22Rv1 (cell line): ENCODE measurements around the gene SENP7.
A peak's percentile ranks its signal among the peaks of the same experiment; 100 is the strongest.
"Not testable (repeated sequence)": the region's sequence is repeated elsewhere in the genome, so short reads cannot be mapped to it uniquely, and the experiment has no call there.

Experiments
- H3K27ac ChIP-seq: fragments of 450-650 bp; 2 replicates; pipeline ENCODE4 v1.5.1; 2017
- ZFX ChIP-seq: fragments of 450-650 bp; IDR thresholded peaks from 2 replicates; pipeline ENCODE4 v1.6.1; 2017; ENCODE audit warnings: antibody characterized with exemption, borderline replicate concordance
- TF ChIP-seq, protein P1 (sequence below): fragments of 450-650 bp; IDR thresholded peaks from 2 replicates; pipeline ENCODE4 v1.5.1; 2017; ENCODE audit warnings: mild to moderate bottlenecking

SENP7 gene

DNA sequence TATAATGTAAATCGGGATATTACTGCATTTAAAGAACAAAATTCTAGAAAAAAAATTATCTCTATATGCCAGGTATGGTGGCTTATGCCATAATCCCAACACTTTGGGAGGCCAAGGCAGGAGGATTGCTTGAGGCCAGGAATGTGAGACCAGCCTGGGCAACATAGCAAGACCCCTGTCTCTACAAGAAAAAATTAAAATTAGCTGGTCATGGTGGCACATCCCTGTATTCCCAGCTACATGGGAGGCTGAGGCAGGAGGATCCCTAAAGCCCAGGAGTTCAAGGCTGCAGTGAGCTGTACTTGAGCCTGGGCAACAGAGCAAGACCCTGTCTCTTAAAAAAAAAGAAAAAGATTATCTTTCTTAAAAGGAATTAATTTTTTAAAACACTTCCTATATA is 12.8 kb downstream of the SENP7 start:
- no peak overlapping the region for H3K27ac ChIP-seq
- TF ChIP-seq, protein P1, sequence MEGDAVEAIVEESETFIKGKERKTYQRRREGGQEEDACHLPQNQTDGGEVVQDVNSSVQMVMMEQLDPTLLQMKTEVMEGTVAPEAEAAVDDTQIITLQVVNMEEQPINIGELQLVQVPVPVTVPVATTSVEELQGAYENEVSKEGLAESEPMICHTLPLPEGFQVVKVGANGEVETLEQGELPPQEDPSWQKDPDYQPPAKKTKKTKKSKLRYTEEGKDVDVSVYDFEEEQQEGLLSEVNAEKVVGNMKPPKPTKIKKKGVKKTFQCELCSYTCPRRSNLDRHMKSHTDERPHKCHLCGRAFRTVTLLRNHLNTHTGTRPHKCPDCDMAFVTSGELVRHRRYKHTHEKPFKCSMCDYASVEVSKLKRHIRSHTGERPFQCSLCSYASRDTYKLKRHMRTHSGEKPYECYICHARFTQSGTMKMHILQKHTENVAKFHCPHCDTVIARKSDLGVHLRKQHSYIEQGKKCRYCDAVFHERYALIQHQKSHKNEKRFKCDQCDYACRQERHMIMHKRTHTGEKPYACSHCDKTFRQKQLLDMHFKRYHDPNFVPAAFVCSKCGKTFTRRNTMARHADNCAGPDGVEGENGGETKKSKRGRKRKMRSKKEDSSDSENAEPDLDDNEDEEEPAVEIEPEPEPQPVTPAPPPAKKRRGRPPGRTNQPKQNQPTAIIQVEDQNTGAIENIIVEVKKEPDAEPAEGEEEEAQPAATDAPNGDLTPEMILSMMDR: no peak
- no peak for TF ChIP-seq ZFX

DNA sequence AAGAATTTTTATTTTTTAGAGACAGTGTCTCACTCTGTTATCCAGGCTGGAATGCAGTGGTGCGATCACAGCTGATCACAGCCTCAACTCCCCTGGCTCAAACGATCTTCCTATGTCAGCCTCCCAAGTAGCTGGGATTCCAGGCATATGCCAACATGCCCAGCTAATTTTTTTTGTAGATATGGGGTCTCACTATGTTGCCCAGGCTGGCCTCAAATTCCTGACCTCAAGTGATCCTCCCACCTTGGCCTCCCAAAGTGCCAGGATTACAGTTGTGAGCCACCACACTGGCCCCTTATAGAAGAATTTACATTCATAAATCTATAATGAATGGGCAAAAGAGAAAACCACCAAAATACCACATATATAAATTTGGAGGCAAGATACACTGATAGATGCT is 15.2 kb downstream of the SENP7 start:
- TF ChIP-seq, protein P1: no peak
- no peak for TF ChIP-seq ZFX
- no peak overlapping the region for H3K27ac ChIP-seq

DNA sequence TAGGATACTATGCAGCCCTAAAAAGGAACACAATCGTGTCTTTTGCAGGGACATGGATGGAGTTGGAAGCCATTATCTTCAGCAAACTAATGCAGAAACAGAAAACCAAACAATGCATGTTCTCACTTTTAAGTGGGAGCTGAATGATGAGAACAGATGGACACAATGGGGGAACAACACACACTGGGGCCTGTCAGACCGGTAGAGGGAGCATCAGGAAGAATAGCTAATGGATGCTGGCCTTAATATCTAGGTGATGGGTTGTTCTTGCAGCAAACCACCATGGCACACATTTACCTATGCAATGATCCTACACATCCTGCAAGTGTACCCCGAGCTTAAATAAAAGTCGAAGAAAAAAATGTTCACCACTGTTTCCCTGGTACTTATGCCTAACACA is 17.5 kb downstream of the SENP7 start:
- no peak overlapping the region for H3K27ac ChIP-seq
- TF ChIP-seq, protein P1: no peak
- TF ChIP-seq ZFX: no peak

DNA sequence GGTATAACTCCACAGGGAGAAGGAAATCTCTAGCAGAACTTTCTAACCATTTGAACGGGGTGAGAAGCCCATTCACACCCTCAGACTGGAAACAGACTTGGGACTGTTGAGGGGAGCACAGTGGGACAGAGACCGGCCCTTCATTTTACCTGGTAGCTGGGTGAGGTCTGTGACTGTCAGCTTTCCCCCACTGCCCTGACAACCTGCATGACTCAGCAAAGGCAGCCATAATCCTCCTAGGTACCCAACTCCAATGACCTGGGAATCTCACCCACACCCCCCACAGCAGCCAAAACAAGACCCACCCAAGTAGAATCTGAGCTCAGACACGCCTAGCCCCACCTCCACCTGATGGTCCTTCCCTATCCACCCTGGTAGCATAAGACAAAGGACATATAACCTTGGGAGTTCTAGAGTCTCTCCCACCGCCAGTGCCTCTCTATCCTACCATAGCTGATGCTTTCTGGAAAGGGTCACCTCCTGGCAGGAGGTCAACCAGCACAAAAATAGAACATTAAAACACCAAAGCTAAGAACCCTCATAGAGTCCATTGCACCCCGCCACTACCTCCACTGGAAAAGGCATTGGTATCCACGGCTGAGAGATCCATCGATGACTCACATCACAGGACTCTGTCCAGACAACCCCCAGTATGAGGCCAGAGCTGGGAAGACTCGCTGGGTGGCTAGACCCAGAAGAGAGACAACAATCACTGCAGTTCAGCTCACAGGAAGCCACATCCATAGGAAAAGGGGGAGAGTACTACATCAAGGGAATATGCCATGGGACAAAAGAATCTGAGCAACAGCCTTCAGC is 28.0 kb downstream of the SENP7 start:
- no peak overlapping the region for H3K27ac ChIP-seq
- TF ChIP-seq, protein P1: no peak
- no peak for TF ChIP-seq ZFX

DNA sequence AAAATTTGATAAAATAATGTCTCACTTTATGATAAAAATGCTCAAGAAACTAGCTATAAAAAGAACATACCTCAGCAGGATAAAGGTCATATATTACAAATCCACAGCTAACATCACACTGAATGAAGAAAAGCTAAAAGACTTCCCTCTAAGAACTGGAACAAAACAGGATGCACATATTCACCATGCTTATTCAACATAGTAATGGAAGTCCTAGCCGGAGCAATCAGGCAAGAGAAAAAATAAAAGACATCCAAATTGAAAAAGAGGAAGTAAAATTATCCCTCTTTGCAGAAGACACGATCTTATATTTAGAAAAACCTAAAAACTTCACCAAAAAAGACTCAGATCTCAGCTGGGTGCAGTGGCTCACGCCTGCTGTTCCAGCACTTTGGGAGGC is 34.0 kb downstream of the SENP7 start:
- TF ChIP-seq, protein P1: no peak
- no peak for TF ChIP-seq ZFX
- H3K27ac ChIP-seq: no peak overlapping the region

DNA sequence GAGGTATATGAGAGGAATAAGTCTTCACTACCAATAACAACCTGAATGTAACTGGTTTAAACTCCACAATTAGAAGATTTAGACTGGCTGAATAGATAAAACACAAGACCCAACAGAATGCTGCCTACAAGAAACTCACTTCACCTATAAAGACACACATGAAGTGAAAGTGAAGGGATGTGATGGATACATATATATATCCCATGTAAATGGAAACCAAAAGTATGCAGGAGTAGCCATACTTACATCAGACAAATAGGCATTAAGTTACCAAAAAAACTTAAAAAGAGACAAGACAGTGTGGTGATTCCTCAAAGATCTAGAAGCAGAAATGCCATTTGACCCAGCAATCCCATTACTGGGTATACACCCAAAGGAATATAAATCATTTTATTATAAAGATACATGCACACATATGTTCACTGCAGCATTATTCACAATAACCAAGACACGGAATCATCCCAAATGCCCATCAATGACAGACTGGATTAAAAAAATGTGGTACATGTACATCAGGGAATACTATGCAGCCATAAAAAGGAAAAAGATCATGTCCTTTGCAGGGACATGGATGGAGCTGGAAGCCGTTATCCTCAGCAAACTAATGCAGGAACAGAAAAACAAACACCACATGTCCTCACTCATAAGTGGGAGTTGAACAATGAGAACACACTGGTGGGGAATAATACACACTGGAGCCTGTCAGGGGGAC is 38.0 kb downstream of the SENP7 start:
- H3K27ac ChIP-seq: not testable (repeated sequence)

DNA sequence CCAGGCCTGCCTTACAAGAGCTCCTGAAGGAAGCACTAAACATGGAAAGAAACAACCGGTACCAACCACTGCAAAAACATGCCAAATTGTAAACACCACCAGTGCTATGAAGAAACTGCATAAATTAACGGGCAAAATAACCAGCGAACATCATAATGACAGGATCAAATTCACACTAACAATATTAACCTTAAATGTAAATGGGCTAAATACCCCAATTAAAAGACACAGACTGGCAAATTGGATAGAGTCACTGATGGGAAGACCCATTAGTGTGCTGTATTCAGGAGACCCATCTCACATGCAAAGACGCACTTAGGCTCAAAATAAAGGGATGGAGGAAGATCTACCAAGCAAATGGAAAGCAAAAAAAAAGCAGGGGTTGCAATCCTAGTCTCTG is 44.3 kb downstream of the SENP7 start:
- H3K27ac ChIP-seq: not testable (repeated sequence)

DNA sequence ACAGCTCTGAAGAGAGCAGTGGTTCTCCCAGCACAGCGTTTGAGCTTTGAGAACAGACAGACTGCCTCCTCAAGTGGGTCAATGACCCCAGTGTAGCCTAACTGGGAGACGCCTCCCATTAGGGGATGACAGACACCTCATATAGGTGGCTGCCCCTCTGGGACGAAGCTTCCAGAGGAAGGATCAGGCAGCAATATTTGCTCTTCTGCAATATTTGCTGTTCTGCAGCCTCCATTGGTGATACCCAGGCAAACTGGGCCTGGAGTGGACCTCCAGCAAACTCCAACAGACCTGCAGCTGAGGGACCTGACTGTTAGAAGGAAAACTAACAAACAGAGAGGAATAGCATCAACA is 45.7 kb downstream of the SENP7 start:
- H3K27ac ChIP-seq: 0 out of 2 replicates have a peak overlapping the region, but pooled peaks have one; percentile 8
